HepG2 (cell line): ENCODE measurements around the gene KSR1. TPM values are rescaled to one million over a fixed set of nuclear protein-coding genes. Genes with fewer than 3 reads are reported as not detected.
A peak's percentile ranks its signal among the peaks of the same experiment; 100 is the strongest.

ENCODE experiments used
- ATF3 ChIP-seq: sonication (generic); formaldehyde crosslinking; IDR thresholded peaks from 2 replicates; pipeline ENCODE4 v1.4.0; 2020; ENCODE audit warnings: missing genetic modification reagents
- DPF2 ChIP-seq: sonication (generic); formaldehyde crosslinking; IDR thresholded peaks from 2 replicates; pipeline ENCODE4 v1.4.0; 2020; ENCODE audit warnings: mild to moderate bottlenecking, low read depth, missing genetic modification reagents, borderline replicate concordance
- ELF1 ChIP-seq: sonication (generic); formaldehyde crosslinking; IDR thresholded peaks from 2 replicates; pipeline ENCODE4 v1.4.0; 2020; ENCODE audit warnings: missing genetic modification reagents
- GATAD2A ChIP-seq: IDR thresholded peaks from 2 replicates; pipeline ENCODE4 v1.6.1; 2016
- HOXA3 ChIP-seq: sonication (generic); formaldehyde crosslinking; IDR thresholded peaks from 2 replicates; pipeline ENCODE4 v1.5.0; 2020; ENCODE audit warnings: missing genetic modification reagents
- MIER2 ChIP-seq: IDR thresholded peaks from 2 replicates; pipeline ENCODE4 v1.6.1; 2016; ENCODE audit warnings: missing biosample characterization, missing genetic modification reagents
- NR2C2 ChIP-seq: sonication (generic); formaldehyde crosslinking; IDR thresholded peaks from 2 replicates; pipeline ENCODE4 v1.4.0; 2020; ENCODE audit warnings: missing genetic modification reagents, mild to moderate bottlenecking, moderate library complexity, borderline replicate concordance
- REPIN1 ChIP-seq: sonication (generic); formaldehyde crosslinking; IDR thresholded peaks from 2 replicates; pipeline ENCODE4 v1.8.0; 2022; ENCODE audit warnings: missing genetic modification reagents, low read depth, mild to moderate bottlenecking, borderline replicate concordance
- SALL2 ChIP-seq: sonication (generic); formaldehyde crosslinking; IDR thresholded peaks from 2 replicates; pipeline ENCODE4 v1.8.1; 2023; ENCODE audit warnings: mild to moderate bottlenecking, missing genetic modification reagents, inconsistent platforms
- SMAD3 ChIP-seq: sonication (generic); formaldehyde crosslinking; IDR thresholded peaks from 2 replicates; pipeline ENCODE4 v1.4.0; 2020; ENCODE audit warnings: missing genetic modification reagents
- THAP11 ChIP-seq: IDR thresholded peaks from 2 replicates; pipeline ENCODE4 v1.6.1; 2016; ENCODE audit warnings: missing biosample characterization, missing genetic modification reagents
- THAP9 ChIP-seq: sonication (generic); formaldehyde crosslinking; IDR thresholded peaks from 2 replicates; pipeline ENCODE4; 2020; ENCODE audit warnings: missing genetic modification reagents, mild to moderate bottlenecking, borderline replicate concordance
- UBTF ChIP-seq: sonication (generic); formaldehyde crosslinking; IDR thresholded peaks from 2 replicates; pipeline ENCODE4 v1.4.0; 2020; ENCODE audit warnings: mild to moderate bottlenecking, missing genetic modification reagents
- ZBTB33 ChIP-seq: sonication (generic); formaldehyde crosslinking; IDR thresholded peaks from 2 replicates; pipeline ENCODE4 v1.4.0; 2020; ENCODE audit warnings: missing genetic modification reagents
- ZFY ChIP-seq: sonication (generic); formaldehyde crosslinking; IDR thresholded peaks from 2 replicates; pipeline ENCODE4 v1.4.0; 2020; ENCODE audit warnings: missing genetic modification reagents
- ZNF503 ChIP-seq: sonication (generic); formaldehyde crosslinking; IDR thresholded peaks from 2 replicates; pipeline ENCODE4 v1.4.0; 2020; ENCODE audit warnings: missing genetic modification reagents
- polyA plus RNA-seq, 8 experiments: library from polyadenylated mRNA; depleted of rRNA in 3 of 8; stranded (reverse) in 7 of 8; unstranded in 1 of 8; fragments of >200 nt; fragmentation: Illumina TruSeq in 4 of 8; extraction: Trizol in 4 of 8; gene quantifications; 2 replicates each; pipeline versions ENCODE4 v1.2.1 to v1.2.3, GENCODE V29; 2011 to 2016; ENCODE audit warnings: low read depth in 4 of 8, missing spikeins in 1 of 8, mixed read lengths in 1 of 8; ENCODE audit not compliant: insufficient read depth in 1 of 8
- total RNA-seq, 5 experiments: library from RNA; depleted of rRNA; stranded (reverse); fragments of >200 nt; fragmentation: Illumina TruSeq; extraction: Trizol; gene quantifications; 2 replicates each; pipeline ENCODE4 v1.2.3, GENCODE V29; 2016; ENCODE audit warnings: low read depth in 1 of 5
- TF ChIP-seq, protein P1 (sequence below): sonication (generic); formaldehyde crosslinking; IDR thresholded peaks from 2 replicates; pipeline ENCODE4 v1.5.0; 2020; ENCODE audit warnings: missing genetic modification reagents

The KSR1 gene
- total and polyA plus RNA-seq, 2 of the 13 experiments (the other 11 are each of a cell fraction or from before 2014, with no cell fraction given), result 10.1 to 16.6 TPM

DNA sequence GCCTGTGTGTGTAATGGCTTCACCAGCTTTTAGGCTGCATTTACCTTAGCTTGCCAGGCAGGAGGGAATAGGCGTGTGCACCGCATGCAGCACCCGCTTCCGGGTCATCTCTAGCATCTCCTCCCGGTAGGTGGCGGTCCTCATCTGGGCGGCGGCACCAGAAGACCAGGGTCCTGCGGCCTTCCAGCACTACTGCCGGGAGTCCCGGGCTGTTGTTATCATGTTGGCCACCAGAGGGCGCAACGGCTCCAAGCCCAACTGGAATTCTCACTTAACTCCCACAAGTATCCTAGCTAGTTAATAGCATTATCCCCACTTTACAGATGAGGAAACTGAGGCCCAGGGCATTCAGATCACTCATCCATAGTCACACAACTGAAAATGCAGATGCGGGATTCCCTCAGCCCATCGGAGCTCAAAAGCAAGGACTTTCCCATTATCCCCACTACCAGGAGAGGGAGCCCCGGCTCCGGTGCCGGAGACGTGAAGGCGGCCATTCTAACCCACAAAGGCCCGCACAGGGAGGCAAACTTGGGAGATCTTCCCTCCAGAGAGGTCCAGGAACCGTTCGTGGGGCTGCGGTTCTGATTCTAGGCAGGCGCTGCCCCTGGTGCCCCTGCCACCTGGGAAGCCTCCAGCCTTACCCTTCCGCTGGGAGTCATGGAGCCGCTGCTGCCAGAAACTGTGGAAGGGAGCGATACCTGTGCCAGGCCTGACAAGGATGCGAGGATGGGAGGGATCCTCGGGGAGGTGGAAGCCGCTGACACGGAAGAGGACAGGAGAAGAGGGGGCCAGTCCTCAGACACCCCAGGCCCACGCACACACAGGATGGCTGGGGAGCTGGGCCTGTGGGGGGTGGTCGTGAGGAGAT is 198.6 kb downstream of the KSR1 start (continued):
- TF ChIP-seq THAP9 (CRISPR knock-in tag) (peak; percentile 44; the same call in 1 of the 2 replicates), UBTF (CRISPR knock-in tag) (peak; percentile 69), GATAD2A (CRISPR knock-in tag) (peak; percentile 31; the same call in 1 of the 2 replicates), DPF2 (CRISPR knock-in tag) (no peak), SALL2 (CRISPR knock-in tag) (0 out of 2 replicates have a peak, but pooled peaks have one; percentile 31), REPIN1 (peak; percentile 49; the same call in 1 of the 2 replicates), ZNF503 (CRISPR knock-in tag) (0 out of 2 replicates have a peak, but pooled peaks have one; percentile 29), THAP11 (peak; percentile 52), HOXA3 (CRISPR knock-in tag) (peak; percentile 53), ZFY (CRISPR knock-in tag) (peak; percentile 64; the same call in 1 of the 2 replicates), SMAD3 (0 out of 2 replicates have a peak, but pooled peaks have one; percentile 31), NR2C2 (CRISPR knock-in tag) (peak; percentile 85), ELF1 (peak; percentile 90), MIER2 (CRISPR knock-in tag) (0 out of 2 replicates have a peak, but pooled peaks have one; percentile 17), ZBTB33 (CRISPR knock-in tag) (0 out of 2 replicates have a peak, but pooled peaks have one; percentile 11), ATF3 (CRISPR knock-in tag) (no peak)
- TF ChIP-seq, protein P1, sequence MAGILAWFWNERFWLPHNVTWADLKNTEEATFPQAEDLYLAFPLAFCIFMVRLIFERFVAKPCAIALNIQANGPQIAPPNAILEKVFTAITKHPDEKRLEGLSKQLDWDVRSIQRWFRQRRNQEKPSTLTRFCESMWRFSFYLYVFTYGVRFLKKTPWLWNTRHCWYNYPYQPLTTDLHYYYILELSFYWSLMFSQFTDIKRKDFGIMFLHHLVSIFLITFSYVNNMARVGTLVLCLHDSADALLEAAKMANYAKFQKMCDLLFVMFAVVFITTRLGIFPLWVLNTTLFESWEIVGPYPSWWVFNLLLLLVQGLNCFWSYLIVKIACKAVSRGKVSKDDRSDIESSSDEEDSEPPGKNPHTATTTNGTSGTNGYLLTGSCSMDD, result no peak
